NT2/D1 (cell line): ENCODE data around the gene TBCD.
"Not testable (repeated sequence)": the region's sequence is repeated elsewhere in the genome, so short reads cannot be mapped to it uniquely, and the experiment has no call there.

Source experiments
- DNase-seq: peaks from one replicate; pipeline ENCODE4 v3.0.0-alpha.2; 2011; ENCODE audit warnings: low read depth, low spot score
- H3K27me3 ChIP-seq: 2 replicates; pipeline ENCODE4 v1.6.0; 2011; ENCODE audit warnings: mild to moderate bottlenecking; ENCODE audit not compliant: insufficient read length, insufficient read depth
- H3K36me3 ChIP-seq: 2 replicates; pipeline ENCODE4 v1.6.1; 2011; ENCODE audit warnings: mild to moderate bottlenecking, low read length, mixed read lengths; ENCODE audit not compliant: insufficient read depth, insufficient read length
- H3K4me1 ChIP-seq: 2 replicates; pipeline ENCODE4 v1.5.1; 2011; ENCODE audit not compliant: insufficient read depth, insufficient read length
- H3K4me3 ChIP-seq: 2 replicates; pipeline ENCODE4 v1.5.1; 2011; ENCODE audit warnings: low read depth; ENCODE audit not compliant: insufficient read length
- H3K9ac ChIP-seq: 2 replicates; pipeline ENCODE4 v1.6.0; 2011; ENCODE audit warnings: low read depth; ENCODE audit not compliant: insufficient read length
- H3K9me3 ChIP-seq: 2 replicates; pipeline ENCODE4 v1.5.1; 2011; ENCODE audit warnings: mild to moderate bottlenecking, low read length; ENCODE audit not compliant: insufficient read depth
- SUZ12 ChIP-seq: IDR thresholded peaks from 2 replicates; pipeline ENCODE4 v1.6.1; 2011; ENCODE audit not compliant: insufficient read length, insufficient read depth; ENCODE audit errors: extremely low read depth
- YY1 ChIP-seq: IDR thresholded peaks from 2 replicates; pipeline ENCODE4 v1.6.1; 2011; ENCODE audit not compliant: insufficient read length, insufficient read depth
- ZNF274 ChIP-seq: IDR thresholded peaks from 2 replicates; pipeline ENCODE4 v1.6.1; 2011; ENCODE audit warnings: mild to moderate bottlenecking, low read depth, low read length

The TBCD gene

DNA sequence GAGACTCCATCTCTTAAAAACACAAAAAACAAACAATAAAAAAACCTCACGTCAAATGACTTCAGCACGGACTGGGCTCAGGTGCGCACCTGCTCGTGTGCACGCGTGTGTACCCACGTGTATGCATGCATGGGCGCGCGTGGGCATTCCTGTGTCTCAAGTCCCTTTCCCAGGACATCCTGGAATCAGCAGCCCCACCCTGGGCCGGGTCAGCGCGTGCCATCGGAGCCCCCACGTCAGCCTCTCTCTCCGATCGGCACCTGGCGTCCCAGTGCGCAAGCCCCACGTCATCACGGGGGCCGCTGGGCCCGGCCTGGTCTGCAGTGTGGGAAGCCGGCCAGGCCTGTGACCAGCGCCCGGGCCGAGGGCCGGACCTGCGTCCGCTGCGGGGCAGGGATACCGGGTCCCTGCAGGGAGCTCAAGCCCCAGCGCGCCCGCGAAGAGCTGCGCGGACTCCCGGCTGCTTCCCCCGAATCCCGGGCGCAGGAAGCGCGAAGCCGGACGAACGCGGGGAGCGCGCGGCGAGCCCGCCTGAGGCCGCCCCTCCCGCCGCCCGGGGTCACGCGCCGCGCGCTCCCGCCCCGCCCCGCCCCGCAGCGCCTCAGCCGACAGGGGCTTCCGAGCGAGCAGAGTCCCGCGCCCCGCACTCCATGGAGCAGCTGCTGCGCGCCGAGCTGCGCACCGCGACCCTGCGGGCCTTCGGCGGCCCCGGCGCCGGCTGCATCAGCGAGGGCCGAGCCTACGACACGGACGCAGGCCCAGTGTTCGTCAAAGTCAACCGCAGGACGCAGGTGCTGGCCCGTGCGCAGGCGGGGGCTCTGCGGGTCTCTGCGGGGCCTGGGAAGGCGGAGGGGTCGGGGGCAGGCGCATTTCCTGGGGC lies 16.6 kb upstream of the TBCD start, which contains the start of gene FN3K:
Gene FN3K (plus strand): TSS at position 629 of the 880 bp plus-strand sequence. CDS start 22 bp downstream, at position 651.
- DNase-seq, result no peak
- Histone ChIP-seq H3K36me3 (peaks cover 26% of the 10 kb centered on the region), H3K9ac (peak within 1 kb of the TSS; percentile 86), H3K4me1 (peaks cover 3% of the 10 kb centered on the region), H3K4me3 (peak within 1 kb of the TSS; percentile 61), H3K9me3 (peaks cover 26% of the 10 kb centered on the region), H3K27me3 (peaks cover 13% of the 10 kb centered on the region)
- TF ChIP-seq YY1 (no peak), ZNF274 (no peak), SUZ12 (no peak)

DNA sequence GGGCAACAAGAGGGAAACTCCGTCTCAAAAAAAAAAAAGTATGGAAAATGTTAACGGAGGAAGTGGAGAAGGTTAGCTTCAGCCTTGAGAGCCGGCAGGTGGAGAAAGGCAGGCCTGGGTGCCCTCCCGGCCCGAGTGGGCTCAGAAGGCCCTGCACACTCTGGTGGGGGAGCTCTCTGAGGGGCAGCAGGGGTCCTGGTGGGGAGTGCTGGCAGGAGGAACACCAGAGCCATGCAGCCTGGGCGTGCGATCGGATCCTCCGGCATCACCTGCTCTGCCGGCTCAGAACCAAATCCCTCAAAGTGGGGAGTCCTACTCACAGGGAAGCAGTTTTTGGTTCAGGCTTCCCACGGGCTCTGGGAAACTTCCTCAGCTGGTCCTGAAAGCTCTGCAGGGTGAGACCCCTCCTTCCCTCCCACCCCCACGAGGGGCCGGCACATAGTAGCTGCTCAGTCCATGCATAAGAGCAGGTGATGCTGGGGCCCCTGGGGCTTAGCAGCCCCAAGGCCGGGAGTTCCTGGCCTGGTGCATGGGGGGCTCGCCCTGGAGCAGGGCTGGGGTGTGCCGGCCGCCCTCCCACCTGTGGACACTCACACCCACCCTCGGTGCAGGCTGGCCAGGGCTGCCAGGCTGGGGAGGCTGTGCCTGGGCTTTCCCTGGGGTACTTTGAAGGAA lies 15.2 kb upstream of the TBCD start:
- H3K27me3 ChIP-seq, result peaks cover 13% of the 10 kb centered on the region
- no peak overlapping the region for H3K4me3 ChIP-seq
- peaks cover 3% of the 10 kb centered on the region for H3K4me1 ChIP-seq
- DNase-seq, result no peak
- TF ChIP-seq ZNF274 (no peak), YY1 (no peak), SUZ12 (no peak)
- peak overlapping the region; percentile 86 for H3K9ac ChIP-seq
- peaks cover 40% of the 10 kb centered on the region for H3K9me3 ChIP-seq
- H3K36me3 ChIP-seq, result peaks cover 35% of the 10 kb centered on the region

DNA sequence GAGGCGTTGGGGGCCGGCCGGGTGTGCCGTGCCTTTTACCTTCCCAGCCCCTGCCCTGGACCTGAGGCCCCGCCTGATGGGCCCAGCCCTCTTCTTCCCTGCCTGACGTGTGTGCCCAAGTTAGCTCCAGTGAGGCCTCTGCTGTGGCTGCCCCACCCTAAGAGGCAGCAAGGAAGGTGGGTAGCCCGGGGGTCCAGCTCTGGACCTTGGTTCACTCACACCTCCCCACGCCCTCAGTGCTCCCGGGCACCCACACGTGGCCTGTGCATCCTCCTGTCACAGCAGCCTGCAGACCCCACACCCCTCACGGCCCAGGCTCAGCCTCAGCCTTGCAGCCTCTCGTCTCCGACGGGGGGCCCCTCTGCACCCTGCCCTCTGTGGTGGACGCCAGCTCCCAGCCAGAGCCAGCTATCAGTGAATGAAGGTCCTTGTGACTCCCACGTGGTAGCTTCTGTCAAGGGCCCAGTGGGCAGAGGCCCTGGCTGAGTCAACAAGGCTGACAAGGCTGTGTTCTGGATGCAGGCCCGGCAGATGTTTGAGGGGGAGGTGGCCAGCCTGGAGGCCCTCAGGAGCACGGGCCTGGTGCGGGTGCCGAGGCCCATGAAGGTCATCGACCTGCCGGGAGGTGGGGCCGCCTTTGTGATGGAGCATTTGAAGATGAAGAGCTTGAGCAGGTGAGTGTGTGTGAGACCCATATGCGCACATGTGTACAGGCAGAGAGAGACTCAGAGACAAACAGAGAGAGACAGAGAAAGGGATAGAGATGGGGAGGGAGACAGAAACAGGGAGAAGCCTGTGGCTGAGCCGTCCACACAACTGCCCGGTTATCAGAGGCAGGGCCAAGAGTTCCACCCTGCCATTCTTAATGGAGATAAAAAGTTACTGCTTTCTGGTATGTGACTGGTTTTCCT lies 13.6 kb upstream of the TBCD start:
- peaks cover 13% of the 10 kb centered on the region for H3K27me3 ChIP-seq
- peaks cover 3% of the 10 kb centered on the region for H3K4me1 ChIP-seq
- peaks cover 31% of the 10 kb centered on the region for H3K36me3 ChIP-seq
- TF ChIP-seq ZNF274, result no peak
- TF ChIP-seq SUZ12, result no peak
- TF ChIP-seq YY1, result no peak
- H3K9me3 ChIP-seq, result peaks cover 42% of the 10 kb centered on the region
- no peak overlapping the region for H3K4me3 ChIP-seq
- DNase-seq, result no peak
- no peak overlapping the region for H3K9ac ChIP-seq

DNA sequence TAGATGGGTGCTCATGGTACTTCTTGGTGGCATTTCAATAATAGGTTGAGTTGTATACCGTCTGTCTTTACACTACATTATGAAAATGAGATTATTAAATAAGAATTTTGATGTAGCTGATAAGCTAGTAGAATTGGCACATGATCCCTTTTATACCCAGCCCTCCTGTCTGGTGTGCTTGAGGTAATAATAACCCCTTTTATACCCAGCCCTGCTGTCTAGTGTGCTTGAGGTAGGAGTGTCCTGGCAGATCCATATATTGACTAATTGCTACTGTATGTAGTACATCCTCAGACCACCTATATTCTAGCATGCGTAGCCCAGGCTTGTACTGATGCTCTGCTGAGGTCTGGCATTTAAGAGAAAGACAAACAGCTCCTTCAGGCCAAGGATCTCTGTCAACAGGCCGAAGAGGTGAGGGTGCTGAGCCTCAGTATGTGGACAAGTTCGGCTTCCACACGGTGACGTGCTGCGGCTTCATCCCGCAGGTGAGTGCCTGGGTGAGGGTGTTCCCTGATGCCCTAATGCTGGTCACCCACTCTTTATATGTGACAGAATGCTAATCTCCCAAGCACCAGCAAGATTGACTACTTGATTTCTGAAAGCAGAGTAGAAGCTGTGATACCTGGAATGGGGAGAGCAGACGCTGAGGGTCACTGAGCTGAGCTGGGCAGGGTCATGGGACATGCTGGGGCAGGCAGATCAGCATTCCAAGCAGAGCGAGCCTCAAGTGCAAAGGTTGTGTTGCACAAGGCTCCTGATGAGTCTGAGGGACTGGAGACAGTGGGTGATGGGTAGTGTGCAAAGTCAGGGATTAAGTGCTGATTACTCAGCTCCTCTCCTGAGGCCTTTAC lies 10.7 kb upstream of the TBCD start:
- Histone ChIP-seq H3K36me3 (peaks cover 30% of the 10 kb centered on the region), H3K9me3 (peaks cover 45% of the 10 kb centered on the region), H3K4me3 (no peak overlapping the region), H3K4me1 (peaks cover 11% of the 10 kb centered on the region), H3K9ac (no peak overlapping the region), H3K27me3 (peaks cover 3% of the 10 kb centered on the region)
- no peak for DNase-seq
- TF ChIP-seq YY1, result no peak
- TF ChIP-seq SUZ12, result no peak
- no peak for TF ChIP-seq ZNF274

DNA sequence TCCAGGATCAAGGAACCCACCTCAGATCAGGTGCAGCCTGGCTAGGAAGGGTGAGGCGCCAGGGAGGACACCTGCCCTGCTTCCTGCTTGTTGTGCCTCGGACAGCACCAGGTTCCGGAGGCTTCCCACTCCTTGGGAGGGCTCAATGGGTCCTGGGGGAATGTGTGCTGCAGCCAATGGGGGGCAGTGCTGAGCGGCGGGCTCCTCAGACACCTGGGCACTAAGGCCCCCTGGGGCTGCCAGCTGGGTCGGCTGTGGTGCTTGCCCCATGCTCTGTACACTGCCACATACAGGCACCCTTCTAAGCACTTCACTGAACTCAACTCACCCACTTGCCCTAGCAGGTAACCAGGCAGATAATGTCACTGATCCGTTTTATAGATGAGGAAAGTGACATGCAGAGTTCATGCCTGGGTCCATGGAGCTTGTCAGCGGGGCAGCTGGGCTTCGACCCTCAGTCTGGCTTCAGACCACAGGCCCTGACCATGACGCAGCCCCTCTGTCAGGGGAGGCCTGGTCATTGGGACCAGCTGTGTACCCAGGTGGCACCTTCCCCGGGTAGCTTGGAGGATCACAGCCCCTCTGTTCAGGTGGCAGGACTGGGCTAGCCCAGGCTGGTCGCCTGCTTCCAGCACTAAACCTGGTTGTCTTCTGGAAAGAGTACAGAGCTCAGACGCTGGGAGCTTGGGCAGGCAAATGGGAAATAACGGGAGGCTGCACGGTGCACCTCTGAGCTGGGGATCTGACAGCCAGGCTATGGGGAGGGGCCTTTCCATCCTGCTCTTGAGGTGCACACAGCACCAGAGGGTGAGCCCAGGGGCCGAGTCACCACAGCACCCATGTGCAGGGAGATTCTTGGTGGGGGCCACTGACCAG lies 8.3 kb upstream of the TBCD start:
- peaks cover 25% of the 10 kb centered on the region for H3K36me3 ChIP-seq
- peak overlapping the region; percentile 3 for H3K9ac ChIP-seq
- TF ChIP-seq YY1, result no peak
- no peak for TF ChIP-seq ZNF274
- TF ChIP-seq SUZ12, result no peak
- H3K9me3 ChIP-seq, result peaks cover 55% of the 10 kb centered on the region
- peaks cover 8% of the 10 kb centered on the region for H3K4me1 ChIP-seq
- no peak for DNase-seq
- H3K4me3 ChIP-seq, result no peak overlapping the region
- H3K27me3 ChIP-seq, result no peaks in the 10 kb centered on the region

DNA sequence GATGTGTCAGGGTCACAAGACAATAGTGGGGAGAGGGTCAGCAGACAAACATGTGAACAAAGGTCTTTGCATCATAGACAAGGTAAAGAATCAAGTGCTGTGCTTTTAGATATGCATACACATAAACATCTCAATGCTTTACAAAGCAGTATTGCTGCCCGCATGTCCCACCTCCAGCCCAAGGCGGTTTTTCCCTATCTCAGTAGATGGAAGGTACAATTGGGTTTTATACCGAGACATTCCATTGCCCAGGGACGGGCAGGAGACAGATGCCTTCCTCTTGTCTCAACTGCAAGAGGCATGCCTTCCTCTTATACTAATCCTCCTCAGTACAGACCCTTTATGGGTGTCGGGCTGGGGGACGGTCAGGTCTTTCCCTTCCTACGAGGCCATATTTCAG lies 7.1 kb upstream of the TBCD start:
- Histone ChIP-seq H3K36me3 (peaks cover 33% of the 10 kb centered on the region), H3K9me3 (peaks cover 63% of the 10 kb centered on the region)
- H3K27me3 ChIP-seq, H3K4me1 ChIP-seq, H3K9ac ChIP-seq, DNase-seq, H3K4me3 ChIP-seq: not testable (repeated sequence)
